NCI-H1105 (cell line): ENCODE measurements around the gene HCFC1.
A peak's percentile ranks its signal among the peaks of the same experiment; 100 is the strongest.

Source experiments
- DNase-seq: peaks from one replicate; lab custom pipeline; 2025; lab: John Stamatoyannopoulos, UW

The HCFC1 gene

DNA sequence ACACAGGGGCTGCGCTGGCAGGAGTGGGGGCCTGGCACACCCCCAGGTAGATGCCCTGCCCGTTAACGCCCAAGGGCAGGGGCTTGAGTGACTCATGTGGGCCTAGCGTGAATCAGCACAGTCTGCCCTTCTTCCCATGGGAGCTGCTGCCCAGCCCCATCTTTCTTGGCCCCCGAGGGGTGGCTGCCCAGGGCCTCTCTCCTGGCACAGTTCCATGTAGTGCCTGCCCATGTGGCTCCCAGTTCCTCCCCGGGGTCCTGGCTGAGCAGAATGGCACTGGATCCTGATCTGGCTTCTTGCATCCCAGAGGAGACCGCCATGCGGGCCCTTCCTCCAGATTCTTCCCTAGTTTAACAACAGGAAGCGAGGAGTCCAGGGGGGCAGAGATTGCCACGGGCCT is 69.2 kb downstream of the HCFC1 start:
- no peak for DNase-seq

DNA sequence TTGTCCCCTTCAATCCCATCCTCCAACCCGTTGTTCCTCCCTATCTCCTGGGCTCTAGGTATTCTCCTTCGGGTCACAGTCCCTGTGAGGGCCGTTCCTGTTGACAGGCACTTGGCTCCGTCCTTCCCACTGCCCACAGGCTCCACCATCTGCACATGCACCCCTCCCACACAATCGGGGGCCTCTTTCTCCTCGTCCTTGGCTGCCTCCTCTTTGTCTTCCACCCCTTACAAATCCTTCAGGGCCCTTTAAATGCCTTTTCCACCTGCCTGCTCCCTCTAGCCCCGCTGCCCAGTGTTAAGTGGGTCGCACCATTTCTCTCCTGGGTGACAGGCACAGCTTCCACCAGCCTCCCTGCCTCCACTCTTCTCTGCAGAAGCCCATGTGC is 69.9 kb downstream of the HCFC1 start:
- no peak for DNase-seq

- DNase-seq = peak; percentile 61
Measured at GRCh38 chrX:153900831-153901752, 70.5 kb downstream of the HCFC1 start.

DNA sequence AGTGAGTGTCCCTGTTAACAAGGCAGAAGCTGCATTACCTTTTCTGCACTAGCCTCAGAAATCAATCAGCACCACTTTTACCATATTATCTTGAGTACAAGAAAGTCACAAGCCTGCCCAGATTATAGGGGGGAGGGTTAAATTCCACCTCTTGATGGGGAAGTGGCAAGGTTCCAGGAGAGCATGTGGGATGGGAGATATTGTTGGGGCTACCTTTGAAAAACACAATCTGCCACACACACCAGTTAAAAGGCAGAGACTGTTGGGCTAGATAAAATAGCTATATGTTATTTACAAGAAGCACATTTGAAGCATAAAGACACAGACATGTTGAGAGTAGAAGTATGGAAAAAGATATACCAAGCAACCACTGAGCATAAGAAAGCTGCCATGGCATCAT is 73.7 kb downstream of the HCFC1 start:
- DNase-seq = no peak
